ENCODE measurements around the gene A4GALT.

The A4GALT gene

DNA sequence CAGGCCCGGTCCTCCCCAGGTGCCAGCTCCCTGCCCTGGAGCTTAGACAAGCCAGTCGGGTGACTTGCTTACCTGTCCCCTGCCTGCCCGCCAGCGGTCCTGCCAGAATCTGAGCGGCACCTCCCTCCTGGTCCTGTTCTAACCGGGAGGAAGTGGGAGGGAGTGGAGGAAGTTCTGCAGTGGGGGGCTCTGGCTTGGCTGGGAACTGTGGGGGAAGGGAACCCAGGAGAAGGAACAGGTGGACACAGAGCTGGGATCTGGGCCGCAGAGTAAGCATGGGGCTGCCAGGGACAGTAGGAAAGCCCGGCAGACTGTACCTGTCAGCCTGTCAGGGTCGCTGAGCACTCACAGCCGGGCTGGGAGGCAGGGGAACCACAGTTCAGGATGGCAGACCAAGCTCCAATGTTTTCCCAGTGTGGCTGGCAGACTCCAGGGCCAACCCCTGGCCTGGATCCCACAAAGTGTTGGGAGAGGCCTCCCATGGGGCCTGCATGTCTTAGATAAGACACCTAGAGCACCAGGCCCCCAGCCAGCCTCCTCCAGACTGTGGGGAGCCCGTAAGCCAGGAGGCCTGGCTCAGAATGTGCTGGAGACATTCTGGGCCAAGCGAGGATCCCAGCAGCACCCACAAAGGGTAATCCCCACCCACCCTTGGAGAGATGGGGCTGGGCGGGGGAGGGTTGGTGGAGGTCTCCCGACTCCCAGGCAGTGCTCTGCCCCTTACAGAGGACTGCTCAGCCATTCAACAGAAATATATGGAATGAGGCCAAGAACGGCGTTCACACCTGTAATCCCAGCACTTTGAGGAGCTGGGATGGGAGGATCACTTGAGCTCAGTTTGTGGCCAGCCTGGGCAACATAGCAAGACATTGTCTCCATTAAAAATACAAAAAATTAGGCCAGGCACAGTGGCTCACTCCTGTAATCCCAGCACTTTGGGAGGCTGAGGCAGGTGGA is 73.8 kb downstream of the A4GALT start:
- DNase-seq = no peak

DNA sequence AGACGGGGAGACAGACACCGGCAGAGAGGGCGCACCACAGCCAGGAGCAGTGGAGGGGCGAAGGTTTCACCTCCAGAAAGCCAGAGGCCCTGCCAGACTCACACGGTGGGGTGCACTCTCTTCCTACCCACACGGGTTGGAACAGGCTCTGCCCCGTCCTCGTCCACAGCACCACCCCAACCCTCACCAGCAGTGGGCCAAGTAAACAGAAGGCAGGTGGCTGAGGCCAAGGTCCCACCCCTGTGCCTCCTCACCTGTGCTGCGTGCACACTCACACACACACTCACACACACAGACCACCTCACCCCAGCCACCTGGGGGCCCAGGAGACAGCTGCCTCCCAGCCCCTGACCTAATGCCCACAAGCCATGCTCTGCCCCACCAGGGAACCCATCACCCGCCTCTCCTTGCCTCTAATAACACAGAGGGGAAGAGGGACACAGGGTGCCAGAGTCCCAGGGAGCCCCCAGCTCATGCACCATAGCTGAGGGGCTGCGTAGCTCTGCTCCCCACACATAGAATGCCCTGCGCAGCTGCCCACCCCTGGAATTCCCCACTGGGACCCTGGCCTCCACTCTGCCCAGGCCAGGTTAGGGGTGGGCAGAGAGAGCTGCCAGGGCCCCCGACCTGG is 74.6 kb downstream of the A4GALT start:
- no peak for DNase-seq

DNA sequence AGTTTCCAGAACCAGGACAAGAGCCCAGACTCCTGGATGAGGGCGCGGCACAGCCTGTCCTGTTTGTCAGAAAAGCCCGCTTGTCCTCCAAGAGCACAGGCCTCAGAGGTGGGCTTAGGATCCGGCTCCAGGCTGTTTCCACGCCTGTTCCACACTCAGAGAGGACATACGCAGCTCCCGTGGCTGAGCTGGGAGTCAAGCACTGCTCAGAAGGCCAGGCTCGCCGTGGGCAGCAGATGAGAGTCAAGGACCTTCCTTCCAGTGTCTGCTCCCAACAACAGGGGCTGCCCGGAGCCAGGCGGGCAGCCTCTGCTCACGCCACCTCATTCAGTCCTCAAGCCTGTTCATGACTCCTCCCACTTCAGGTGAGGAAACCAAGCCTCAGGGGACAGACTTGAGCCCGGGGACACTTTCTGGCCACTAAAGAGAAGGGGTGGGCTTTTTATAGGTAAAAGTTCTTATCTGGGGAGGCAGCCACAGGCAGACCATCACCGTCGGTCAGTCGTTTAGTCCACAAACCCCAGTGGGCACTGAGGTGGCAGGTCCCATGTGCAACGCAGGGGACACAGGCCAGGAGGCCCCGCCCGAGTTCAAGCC is 75.2 kb downstream of the A4GALT start:
- DNase-seq = peak; percentile 20

DNA sequence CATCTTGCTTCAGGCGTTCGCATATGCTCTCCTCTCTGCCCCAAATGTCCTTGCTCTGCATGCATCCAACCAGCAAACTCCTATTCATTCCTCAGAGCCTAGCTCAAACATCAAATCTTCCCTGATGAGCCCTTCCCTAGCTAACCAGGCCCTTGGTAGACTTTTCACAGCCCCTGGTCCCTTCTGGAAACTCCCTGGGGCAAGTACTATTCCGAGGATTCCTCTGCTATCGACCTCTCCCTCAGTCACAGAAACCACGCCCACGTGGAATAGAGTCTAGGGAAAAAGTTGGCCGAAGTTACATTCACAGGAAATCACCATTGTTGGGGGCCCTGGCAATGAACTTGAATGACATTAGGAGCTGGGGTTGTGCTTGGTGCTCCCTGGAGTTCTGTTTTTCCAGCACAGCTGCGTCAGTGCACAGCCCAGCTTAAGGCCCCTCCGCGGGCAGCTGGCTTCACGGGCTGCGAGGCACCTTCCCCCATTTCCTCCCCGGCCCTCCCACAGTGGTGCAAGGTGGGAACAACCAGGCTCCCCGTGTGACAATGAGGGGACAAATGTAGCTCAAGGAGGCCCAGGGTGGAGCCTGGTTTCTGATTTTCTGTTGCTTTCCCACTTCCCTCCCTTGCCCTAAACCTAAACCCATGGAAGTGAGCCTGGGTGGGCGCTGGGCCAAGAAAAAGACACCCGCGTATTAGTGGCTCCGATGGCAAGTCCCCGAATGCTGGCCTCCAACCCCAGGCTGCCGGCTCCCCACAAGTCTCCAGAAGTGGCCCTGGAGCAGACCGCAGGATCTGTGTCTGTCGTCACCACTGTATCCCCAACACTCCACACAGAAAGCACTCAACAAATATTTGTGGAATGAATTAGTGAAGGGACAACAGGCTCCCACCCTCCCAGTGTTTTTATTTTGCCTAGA is 76.0 kb downstream of the A4GALT start:
- DNase-seq = peak; percentile 22

DNA sequence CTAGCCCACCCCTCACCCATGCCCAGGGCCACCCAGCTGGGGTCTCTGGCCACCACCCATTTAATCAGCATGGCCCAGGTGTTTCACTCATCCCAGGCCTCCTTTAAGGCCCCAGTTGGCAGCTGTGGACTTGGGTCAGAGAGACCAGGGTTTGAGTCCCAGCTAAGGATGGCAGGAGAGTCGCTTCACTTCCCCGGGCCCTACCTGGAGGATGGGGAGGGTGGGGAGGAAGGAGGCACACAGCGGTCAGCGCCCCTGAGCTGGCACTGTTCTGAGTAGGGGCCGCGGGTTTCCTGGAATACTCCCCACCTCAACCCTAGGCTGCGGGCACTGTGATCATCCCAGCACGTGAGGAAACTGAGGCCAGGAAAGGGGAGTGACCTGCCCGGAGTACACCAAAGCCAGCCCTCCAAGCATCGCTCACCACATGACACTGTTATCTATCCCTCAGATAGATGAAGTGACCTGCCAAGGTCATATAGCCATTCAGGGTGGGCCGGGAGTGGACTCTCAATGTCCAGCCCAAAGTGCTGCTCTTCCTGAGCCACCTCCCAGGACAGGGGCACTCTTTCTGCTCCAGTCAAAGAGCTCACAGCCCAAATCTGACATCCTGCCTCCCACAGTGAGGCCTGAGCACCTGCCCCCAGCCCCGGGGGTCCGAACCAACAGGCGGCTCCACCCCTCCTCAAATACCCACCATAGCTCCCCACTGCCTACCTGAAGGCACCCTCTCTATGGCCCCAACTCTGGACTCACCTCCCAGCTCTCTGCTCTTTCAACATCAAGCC is 76.8 kb downstream of the A4GALT start:
- no peak for DNase-seq

DNA sequence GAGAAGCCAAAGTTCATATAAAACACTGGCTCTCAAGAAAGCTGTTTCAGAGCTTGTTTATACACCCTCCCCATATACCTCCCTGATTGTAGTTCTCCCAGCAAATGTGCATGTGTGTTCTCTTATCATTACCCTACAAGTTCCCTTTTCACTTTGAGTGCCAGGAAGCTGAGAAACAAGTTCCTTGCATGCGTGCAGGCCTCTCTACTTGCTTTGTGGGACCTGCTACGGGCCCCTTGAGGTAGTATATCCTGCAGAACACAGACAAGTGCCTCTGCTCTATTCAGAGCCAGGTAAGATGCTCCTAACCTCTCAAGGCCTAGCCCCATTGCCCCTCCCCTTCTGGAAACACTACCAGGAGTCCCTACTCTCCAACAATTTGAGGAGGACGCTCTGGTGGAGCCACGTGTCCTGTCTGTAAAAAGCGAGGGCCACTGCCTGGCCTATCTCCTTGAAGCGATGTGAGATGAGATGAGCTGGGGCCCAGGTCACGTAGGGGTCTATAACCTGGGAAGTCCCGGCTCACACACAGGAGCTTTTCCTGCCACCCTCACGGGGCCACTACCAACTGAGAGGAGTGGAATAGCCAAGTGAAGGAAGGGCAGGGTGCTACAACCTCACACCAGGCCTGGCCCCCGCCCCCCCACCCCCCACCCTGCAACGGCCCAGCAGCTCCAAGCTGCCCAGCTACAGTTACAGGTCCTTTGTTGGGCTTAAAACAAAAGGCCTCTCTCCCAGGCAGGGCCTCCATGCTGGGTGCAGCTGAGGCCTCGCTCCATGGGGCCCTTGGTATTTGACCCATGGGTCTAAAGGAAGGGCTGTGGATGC is 77.7 kb downstream of the A4GALT start:
- no peak for DNase-seq

Measured in NCI-H82 (cell line).